Esophagus (tissue), 2 donors: ENCODE data around the gene TTC7B. TPM values are rescaled to one million over a fixed set of nuclear protein-coding genes. Genes with fewer than 3 reads are reported as not detected.

Experiments
- H3K27ac ChIP-seq, 2 donors: one replicate each; pipeline ENCODE4 v1.5.1; 2013; ENCODE audit warnings: low read depth in 2 of 2, mild to moderate bottlenecking in 2 of 2, inconsistent platforms in 1 of 2, low read length in 1 of 2, moderate library complexity in 1 of 2
- H3K27me3 ChIP-seq, 2 donors: one replicate each; pipeline ENCODE4 v1.6.1; 2013; ENCODE audit warnings: low read length in 2 of 2, control low read depth in 1 of 2, mild to moderate bottlenecking in 1 of 2; ENCODE audit not compliant: insufficient read depth in 2 of 2, control insufficient read depth in 1 of 2
- H3K36me3 ChIP-seq, 2 donors: one replicate each; pipeline ENCODE4 v1.6.1; 2013; ENCODE audit warnings: low read length in 1 of 2; ENCODE audit not compliant: control insufficient read depth in 2 of 2, insufficient read depth in 2 of 2
- H3K4me1 ChIP-seq, 2 donors: one replicate each; pipeline ENCODE4 v1.6.1; 2013; ENCODE audit warnings: low read length in 1 of 2; ENCODE audit not compliant: control insufficient read depth in 2 of 2, insufficient read depth in 2 of 2
- H3K4me3 ChIP-seq, 2 donors: one replicate each; pipeline ENCODE4 v1.5.1; 2013; ENCODE audit warnings: low read length in 2 of 2, mild to moderate bottlenecking in 2 of 2, low read depth in 1 of 2, moderate library complexity in 1 of 2
- H3K9me3 ChIP-seq, 2 donors: one replicate each; pipeline ENCODE4 v1.6.1; 2013; ENCODE audit warnings: mild to moderate bottlenecking in 2 of 2, low read depth in 1 of 2, low read length in 1 of 2, moderate library complexity in 1 of 2; ENCODE audit not compliant: control insufficient read depth in 2 of 2, insufficient read depth in 1 of 2
- WGBS, 2 donors: extraction: QIAGEN DNeasy Blood & Tissue Kit; methylation state at CpG; one replicate each; pipeline ENCODE4 v1.1.7; 2013; 5-methylcytosine and 5-hydroxymethylcytosine counted together
- polyA plus RNA-seq, 2 donors: library from polyadenylated mRNA; stranded (reverse); fragments of 200-250 nt; gene quantifications; one replicate each; pipeline ENCODE4 v1.2.3, GENCODE V29; 2013
- donor health status: healthy with polysubstance abuse.
- donor health status: Bipolar disorder and iron deficiency.

TTC7B gene
- polyA plus RNA-seq, 2 donors = 2.7 to 6.0 TPM

DNA sequence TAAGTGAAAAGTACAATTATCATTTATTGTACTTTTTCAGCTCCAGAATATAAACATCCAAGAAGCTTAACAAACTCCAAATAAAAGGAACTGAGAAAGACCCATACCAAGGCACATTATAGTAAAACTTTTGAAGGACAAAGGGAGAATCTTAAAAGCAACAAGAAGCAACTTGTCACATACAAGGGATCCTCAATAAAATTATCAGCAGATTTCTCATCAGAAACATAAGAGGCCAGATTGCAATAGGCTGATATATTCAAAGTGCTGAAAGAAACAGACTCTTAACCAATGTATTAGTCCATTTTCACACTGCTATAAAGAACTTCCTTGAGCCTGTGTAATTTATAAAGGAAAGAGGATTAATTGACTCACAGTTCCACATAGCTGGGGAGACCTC lies 48.3 kb downstream of the TTC7B start:
- H3K4me3 ChIP-seq = no peak overlapping the region
- no peak overlapping the region for H3K27ac ChIP-seq
- H3K27me3 ChIP-seq = no peaks in the 10 kb centered on the region
- H3K4me1 ChIP-seq = no peaks in the 10 kb centered on the region
- no peaks in the 10 kb centered on the region for H3K36me3 ChIP-seq
- H3K9me3 ChIP-seq = peaks cover 0 to 3% of the 10 kb centered on the region in 2 donors

GRCh38 chr14:90760591-90761316 lies 55.5 kb downstream of the TTC7B start:
- 84 to 85% methylated on average over 4 of the region's 4 CpGs for WGBS, 2 donors
- H3K4me1 ChIP-seq = no peaks in the 10 kb centered on the region
- no peak overlapping the region for H3K27ac ChIP-seq
- no peaks in the 10 kb centered on the region for H3K9me3 ChIP-seq
- H3K27me3 ChIP-seq = no peaks in the 10 kb centered on the region
- no peaks in the 10 kb centered on the region for H3K36me3 ChIP-seq
- H3K4me3 ChIP-seq = no peak overlapping the region

- 85 to 91% methylated on average over 4 of the region's 4 CpGs for WGBS, 2 donors
- no peak overlapping the region for H3K27ac ChIP-seq
- H3K9me3 ChIP-seq = no peaks in the 10 kb centered on the region
- no peaks in the 10 kb centered on the region for H3K4me1 ChIP-seq
- no peaks in the 10 kb centered on the region for H3K27me3 ChIP-seq
- no peaks in the 10 kb centered on the region for H3K36me3 ChIP-seq
- H3K4me3 ChIP-seq = no peak overlapping the region
These were observed 56.2 kb downstream of the TTC7B start for GRCh38 chr14:90760078-90760444.

DNA sequence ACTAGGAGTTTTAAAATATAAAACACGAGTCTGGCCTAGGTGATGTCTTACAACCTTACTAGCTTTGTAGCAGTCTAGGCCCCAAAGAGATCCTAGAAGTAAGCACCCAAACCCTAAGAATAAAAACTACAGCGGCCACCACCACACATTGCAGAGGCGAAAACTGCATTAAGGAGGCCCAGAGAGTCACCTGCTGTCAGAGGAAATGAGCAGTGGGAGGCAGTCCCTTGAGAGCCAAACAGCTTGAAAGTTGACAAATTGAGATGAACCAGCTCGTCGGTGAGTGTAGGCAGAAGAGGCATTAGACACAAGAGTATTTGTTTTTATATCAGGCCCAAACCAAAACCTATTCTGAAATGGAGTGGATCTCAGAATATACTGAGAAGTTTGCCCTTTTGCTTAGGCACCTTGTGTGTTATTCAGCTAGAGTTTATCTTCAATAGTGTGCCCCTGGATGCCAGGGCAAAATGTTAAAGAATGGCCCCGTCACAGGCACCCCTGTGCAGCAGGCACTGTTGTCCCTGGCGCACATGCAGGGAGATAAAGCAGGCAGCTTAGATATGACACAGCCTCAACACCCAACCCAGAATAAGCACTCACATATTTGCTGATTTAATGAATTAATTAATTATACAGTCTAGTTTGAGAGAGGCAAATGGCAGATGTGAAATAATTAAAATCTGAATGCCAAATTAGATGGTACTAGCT lies 56.7 kb downstream of the TTC7B start:
- H3K27me3 ChIP-seq = no peaks in the 10 kb centered on the region
- peak overlapping the region; percentile 16 to 90 for H3K27ac ChIP-seq
- no peak overlapping the region for H3K4me3 ChIP-seq
- WGBS, 2 donors = 75 to 81% methylated on average over 7 of the region's 7 CpGs
- no peaks in the 10 kb centered on the region for H3K4me1 ChIP-seq
- no peaks in the 10 kb centered on the region for H3K9me3 ChIP-seq
- H3K36me3 ChIP-seq = no peaks in the 10 kb centered on the region

DNA sequence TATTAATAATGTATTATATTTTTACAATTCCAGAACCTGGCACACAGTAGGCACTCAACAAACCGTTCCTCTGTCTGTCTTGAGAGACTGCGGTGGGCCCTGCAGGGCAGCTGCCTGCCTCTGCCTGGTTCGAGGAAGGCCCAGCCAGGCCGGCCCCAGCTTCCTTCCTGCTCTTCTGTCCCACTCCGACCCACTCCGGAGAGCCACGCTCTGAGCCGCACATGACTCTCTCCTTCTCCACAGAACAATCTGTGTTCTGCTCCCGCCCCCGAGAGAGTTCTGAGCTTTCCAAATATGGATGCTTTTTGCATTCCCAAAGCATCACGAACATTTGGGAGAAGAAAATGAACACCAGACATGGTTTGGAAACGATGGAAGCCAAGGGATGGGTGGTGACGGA lies 57.3 kb downstream of the TTC7B start:
- Histone ChIP-seq H3K27ac (peak overlapping the region; percentile 72 to 90), H3K9me3 (no peaks in the 10 kb centered on the region), H3K4me3 (peak overlapping the region; percentile 34 to 49), H3K36me3 (no peaks in the 10 kb centered on the region), H3K4me1 (no peaks in the 10 kb centered on the region), H3K27me3 (no peaks in the 10 kb centered on the region)
- WGBS, 2 donors = 53 to 59% methylated on average over 13 of the region's 13 CpGs

DNA sequence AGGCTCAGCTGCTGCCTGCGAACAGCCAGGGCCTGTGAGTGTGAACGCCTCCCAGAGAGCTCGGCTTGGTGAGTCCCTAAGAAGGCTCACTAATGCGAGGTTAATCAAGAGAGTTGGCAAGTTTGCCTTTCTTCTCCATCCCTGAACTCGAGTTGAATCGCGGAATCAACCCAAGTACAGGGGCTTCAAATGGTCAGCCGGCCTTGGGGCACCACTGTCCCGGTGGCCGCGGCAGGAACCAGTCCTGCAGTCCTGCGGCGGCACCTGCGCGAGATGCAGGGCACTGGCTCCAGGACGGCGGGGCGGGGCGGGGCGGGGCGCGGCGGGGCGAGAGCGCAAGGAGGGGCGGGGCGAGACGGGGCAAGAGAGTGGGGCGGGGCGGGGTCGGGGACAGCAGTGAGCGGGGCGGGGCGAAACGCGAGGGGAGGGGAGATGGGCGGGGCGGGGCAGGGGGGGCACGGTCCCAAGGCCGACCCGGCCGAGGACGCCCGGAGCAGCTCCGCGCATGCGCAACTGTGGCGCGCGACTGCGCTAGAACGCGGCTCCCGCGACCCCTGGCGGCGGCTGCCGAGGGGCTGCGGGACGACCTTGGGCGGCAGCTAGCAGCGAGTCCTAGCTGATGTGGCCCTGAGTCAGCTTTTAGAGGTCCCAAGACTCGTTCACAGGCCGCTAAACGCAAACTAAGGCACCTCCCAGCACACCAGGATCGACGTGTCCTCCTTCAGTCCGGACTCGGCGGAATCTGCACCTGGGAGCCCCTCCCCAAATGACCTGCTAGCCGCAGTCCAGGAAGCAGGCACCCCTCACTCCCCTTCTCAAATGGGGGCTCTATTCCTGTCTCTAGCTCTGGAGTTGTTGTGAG lies 58.0 kb downstream of the TTC7B start:
- H3K27me3 ChIP-seq = no peaks in the 10 kb centered on the region
- peak overlapping the region; percentile 72 to 90 for H3K27ac ChIP-seq
- H3K9me3 ChIP-seq = no peaks in the 10 kb centered on the region
- no peaks in the 10 kb centered on the region for H3K36me3 ChIP-seq
- WGBS, 2 donors = 1 to 2% methylated on average over 48 to 71 of the region's 71 CpGs
- H3K4me3 ChIP-seq = peak overlapping the region; percentile 42 to 49
- no peaks in the 10 kb centered on the region for H3K4me1 ChIP-seq

DNA sequence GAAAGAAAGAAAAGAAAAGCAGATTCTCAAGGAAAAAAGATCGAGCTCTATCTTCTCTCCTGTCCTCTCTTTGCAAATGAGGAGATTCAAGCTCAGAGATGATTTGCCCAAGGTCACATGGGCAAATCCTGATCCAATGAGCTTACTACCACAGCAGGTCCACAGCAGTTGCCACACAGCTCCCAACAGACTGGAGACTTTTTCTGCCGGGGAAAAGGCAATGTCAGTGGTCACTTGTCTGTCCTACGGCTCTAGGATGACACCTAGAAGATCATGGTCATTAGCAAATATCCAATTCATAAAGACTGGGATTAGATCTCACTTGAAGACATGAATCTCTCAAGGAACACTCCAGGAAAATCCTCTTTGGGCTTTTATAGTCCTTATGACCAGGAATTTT lies 58.8 kb downstream of the TTC7B start:
- Histone ChIP-seq H3K27ac (peak overlapping the region in 1 of 2 donors; percentile 17), H3K4me3 (no peak overlapping the region), H3K27me3 (no peaks in the 10 kb centered on the region), H3K9me3 (no peaks in the 10 kb centered on the region), H3K4me1 (no peaks in the 10 kb centered on the region), H3K36me3 (no peaks in the 10 kb centered on the region)
- 74% methylated on average over 3 of the region's 3 CpGs for WGBS, 2 donors

- WGBS, 2 donors = 91% methylated on average over 10 of the region's 10 CpGs
These were observed 59.4 kb downstream of the TTC7B start for GRCh38 chr14:90756755-90757345.

GRCh38 chr14:90755661-90756304 lies 60.4 kb downstream of the TTC7B start:
- Histone ChIP-seq H3K4me1 (no peaks in the 10 kb centered on the region), H3K9me3 (no peaks in the 10 kb centered on the region), H3K27ac (no peak overlapping the region), H3K4me3 (no peak overlapping the region), H3K36me3 (no peaks in the 10 kb centered on the region), H3K27me3 (no peaks in the 10 kb centered on the region)
- 79 to 80% methylated on average over 4 of the region's 4 CpGs for WGBS, 2 donors

More at GRCh38 chr14:90756755-90757345, 59.4 kb downstream of the TTC7B start:
- Histone ChIP-seq H3K4me3 (no peak overlapping the region), H3K27me3 (no peaks in the 10 kb centered on the region), H3K36me3 (no peaks in the 10 kb centered on the region), H3K9me3 (no peaks in the 10 kb centered on the region), H3K4me1 (no peaks in the 10 kb centered on the region), H3K27ac (no peak overlapping the region)
